HG02970 (cell line): Measurements from ENCODE around the gene RLN3.
A peak's percentile ranks its signal among the peaks of the same experiment; 100 is the strongest.

Source experiments
- ATAC-seq: cut with Tn5 transposase; IDR thresholded peaks from one replicate; pipeline ENCODE4 v1.9.1; 2021; ENCODE audit warnings: mild to moderate bottlenecking, moderate library complexity, moderate number of reproducible peaks; ENCODE audit not compliant: unreplicated experiment, low FRiP score

The RLN3 gene

DNA sequence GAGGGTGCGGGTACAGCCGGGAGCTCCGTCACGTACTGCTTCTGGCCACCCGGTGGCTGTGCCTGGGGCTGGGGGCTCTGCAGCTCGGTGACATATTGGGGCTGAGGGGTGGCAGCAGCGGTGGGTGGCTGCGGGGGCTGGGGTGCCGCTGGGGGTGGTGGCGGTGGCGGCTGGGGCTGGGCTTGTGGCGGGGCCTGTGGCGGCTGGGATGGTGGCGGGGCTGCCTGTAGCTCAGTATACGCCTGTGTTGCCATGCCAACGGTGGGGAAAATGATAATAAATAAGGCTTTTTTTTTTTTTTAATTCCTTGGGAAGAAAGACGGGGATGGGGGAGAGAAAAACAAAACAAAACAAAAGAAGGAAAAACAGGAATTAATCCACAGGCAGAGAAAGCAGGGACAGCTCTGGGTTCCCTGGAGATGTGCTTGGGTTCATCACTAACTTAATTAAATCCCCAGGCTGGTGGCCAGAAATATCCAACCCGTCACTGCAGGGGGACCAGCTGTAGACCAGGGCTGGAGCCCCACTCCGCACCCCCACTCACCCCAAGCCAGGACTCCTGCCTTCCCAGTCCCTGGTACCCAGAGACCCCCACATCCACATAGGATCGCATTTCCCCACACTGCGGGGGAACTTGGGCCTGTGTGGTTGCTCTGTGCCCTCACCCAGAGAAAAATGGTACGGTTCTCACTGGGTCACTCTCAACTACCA is 34.2 kb upstream of the RLN3 start:
- no peak for ATAC-seq

DNA sequence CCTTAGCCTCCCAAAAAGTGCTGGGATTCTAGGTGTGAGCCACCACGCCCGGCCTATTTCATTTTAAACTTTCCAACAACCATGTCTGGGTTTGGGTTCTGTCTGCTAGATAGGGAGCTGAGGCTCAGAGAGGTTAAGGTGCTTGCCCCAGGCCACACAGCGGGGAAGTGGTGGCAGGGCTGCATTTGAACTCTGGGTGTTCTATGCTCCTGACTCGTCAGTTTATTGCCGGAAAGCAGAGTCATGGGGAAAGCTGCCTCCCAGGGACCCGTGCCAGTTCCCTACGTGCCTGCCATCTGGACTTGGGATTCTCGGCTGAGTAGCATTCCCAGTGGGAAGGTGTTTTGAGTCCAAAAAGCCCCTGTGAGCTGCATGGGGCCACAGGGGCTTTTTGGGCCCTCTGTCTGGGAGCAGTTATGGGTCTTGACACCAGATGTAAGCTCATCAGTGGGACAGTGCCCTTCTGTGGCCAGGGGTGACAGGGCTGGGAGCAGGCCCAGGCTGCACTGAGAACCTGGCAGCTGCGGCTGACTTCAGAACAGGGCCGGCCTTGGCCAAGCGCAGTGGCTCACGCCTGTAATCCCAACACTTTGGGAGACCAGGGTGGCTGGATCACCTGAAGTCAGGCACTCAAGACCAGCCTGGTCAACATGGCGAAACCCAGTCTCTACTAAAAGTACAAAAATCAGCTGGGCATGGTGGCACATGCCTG is 32.8 kb upstream of the RLN3 start:
- ATAC-seq = no peak

DNA sequence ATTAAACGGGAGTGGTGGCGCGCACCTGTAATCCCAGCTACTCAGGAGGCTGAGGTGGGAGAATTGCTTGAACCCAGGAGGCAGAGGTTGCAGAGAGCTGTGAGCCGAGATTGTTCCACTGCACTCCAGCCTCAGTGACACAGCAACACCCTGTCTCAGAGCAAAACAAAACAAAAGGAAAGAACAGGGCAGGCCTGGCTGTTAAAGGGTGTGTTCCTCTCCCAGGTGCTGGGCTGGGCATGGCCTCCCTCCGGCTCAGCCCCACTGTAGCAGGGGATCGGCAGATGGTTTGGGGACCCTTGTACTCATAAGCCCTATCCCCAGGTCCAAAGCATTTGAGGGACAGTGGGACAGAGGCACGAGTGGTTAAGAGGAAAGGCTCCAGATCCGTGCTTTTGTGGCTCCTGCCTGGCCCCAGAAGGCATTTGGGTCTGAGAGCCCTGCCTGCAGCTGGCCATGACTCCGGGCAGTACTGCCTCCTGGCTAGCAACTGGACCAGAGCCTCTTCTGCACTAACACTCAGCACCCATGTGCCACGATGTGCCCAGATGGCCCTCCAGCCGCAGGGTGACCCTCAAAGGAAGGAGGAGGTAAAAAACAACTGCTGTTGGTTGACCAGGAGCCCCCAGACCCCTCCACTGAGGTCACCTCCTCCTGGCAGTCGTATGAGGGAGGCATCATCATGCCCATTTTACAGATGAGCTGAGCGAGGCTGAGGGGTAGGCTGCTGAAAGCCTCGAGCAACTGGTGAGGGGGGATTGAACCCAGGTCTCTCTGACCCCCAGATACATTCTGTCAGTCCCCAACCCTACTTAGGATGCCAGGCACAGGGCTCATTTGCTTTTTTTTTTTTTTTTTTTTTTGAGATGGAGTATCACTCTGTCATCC is 31.8 kb upstream of the RLN3 start:
- ATAC-seq = no peak

DNA sequence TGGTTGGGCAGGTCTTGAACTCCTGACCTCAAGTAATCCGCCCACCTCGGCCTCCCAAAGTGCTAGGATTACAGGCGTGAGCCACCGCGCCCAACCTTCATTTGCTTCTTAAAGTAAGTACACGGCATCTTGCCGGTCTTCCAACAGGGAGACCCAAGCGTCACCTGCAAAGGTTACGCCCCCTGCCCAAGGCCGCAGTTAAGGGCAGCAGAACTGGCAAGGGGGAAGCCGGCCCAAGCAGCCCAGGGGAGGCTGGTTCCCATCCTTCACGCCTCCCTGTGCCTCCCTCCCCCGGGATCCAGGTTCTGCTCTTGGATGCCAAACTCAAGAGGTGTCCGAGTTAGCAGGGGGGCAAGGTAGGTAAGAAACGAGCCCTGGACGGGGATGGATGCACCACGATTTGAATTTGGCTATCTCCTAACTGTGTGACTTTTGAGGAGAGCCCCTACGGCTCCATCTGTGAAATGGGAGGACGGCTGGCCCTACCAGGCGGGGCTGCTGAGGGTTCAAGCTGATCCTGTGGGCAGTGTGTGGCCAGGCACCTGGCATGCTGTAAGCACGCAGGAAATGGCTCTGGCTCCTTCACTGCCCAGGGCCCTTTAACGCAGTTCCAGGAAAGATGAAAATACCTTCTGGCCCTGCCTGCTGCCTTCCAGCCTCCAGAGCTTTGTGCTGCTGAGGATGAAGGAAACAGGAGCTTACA is 30.9 kb upstream of the RLN3 start:
- no peak for ATAC-seq

DNA sequence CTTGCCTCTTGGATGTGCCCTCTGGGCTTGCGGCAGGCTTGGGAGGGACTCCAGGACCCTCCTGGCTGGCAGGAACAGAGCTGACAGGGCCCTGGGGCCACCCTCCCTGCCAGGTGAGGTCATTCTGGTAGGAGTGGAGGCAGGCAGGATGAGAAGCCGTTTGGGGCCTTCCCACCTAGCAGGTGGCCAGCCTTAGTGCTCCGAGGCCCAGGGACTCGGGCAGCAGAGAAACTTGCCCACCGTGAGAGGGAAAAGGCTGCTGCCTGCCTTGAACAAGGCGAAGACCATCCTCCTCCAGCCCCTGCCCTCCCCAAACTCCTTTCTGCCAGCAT is 30.4 kb upstream of the RLN3 start:
- ATAC-seq = no peak

DNA sequence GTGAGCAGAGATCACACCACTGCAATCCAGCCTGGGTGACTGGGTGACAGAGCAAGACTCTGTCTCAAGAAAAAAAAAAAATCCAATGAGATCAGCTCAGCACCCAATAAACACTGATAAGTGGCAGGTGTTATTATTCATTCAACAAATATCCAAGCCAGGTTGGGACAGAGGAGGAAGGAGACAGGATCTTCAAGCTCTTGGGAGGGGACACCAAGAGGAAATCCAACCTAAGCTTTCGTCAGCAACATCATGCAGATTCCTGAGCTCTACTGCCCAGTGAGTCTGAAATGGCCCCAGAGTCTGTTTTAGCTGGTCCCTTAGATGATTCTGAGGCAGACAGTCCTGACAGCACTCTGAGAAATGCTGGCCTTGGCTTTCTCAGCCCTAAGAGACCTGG is 29.5 kb upstream of the RLN3 start:
- ATAC-seq = no peak

DNA sequence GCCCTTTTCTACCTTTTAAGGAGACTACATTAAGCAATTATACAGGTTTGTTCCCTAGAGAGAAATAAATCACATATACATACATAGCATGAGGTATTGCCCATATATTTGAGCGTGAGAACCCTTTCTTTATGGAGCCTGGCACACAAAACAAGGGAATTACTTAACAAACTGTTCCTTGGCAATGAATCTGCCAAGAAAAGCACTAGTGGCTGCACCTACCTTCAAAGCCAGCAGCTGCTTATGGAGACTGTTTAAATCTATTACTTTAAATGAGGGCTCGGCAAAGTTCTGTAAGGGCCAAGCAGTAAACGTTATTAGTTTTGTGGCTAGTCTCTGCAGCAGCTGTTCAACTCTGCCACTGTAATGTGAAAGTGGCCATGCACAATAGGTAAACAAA is 28.9 kb upstream of the RLN3 start:
- no peak for ATAC-seq

DNA sequence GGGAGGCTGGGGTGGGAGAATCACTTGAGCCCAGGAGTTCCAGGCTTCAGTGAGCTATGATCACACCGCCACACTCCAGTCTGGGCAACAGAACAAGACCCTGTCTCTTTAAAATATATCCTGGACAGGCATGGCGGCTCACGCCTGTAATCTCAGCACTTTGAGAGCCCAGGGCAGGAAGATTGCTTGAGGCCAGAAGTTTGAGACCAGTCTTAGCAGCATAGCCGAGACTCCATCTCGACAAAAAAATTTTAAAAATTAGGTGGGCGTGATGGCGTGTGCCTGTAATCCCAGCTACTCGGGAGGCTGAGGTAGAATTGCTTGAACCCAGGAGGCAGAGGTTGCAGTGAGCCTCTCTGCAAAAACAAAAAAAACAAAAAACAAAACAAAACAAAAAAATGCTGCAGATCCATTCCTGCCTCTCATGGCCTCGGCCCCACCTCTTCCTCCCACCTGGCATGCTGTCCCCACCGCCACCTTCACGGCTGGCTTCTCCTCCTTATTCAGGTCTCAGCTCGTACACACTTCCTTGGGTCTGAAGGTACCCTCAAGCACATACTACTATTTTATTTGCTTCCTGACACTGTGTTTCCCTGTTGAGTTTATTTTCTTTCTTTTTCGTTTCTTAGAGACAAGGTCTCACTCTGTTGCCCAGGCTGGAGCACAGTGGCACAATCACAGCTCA is 27.1 kb upstream of the RLN3 start:
- no peak for ATAC-seq

DNA sequence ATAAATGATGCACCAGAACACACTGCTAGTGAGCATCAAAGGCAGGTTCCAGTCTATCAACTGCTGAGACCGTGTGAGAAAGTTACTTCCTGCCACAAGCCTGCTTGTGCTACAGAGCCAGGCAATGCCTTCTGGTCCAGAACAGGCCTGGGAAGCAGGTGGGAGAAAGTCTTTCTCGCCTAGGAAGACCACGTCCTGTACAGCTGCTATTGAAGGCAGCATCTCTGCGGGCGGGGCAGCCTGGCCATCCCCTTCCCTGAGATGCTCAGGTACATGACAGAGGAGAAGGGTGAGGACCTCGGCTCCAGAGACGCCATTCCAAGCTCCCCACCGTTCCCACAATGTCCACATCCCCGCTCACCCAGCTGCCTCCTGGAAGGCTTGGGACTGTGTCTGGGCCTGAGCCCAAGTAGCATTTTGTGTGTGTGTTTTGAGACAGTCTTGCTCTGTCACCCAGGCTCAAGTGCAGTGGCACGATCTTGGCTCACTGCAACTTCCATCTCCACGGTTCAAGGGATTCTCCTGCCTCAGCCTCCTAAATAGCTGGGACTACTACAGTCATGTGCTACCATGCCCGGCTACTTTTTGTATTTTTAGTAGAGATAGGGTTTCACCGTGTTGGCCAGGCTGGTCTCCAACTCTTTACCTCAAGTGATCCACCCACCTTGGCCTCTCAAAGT is 25.2 kb upstream of the RLN3 start:
- no peak for ATAC-seq

DNA sequence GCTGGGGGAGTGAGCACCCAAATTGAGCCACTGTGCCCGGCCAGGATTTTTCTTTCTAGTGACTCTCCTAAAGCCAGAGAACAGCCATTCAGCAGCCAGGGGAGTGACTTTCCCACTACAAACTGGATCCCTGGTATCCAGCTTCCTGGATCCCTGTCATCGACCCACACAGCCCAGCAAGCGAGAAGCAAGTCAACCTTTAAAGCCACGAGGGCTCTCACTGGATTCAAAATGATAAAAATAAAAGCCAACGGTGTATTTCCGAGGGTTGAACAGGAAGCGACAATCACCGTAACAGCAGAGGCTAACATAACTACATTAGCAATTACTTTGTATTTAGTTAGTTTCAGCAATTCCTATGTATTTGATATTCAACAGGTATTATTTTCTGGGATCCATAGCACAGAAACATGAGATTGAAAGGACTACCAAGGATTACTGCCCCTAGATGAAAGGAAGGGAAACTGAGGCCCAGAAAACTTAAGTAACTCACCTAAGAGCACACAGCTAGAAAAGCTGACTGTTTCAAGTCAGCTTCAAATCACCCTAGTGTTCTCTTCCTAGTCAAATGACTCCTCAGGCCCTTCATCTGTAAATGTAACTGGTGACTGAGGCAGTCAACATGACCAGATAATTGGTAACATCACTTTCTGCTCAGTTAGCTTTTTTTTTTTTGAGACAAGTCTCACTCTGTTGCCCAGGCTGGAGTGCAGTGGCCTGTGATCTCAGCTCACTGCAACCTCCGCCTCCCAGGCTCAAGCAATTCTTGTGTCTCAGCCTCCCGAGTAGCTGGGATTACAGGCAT is 24.5 kb upstream of the RLN3 start:
- ATAC-seq = no peak

DNA sequence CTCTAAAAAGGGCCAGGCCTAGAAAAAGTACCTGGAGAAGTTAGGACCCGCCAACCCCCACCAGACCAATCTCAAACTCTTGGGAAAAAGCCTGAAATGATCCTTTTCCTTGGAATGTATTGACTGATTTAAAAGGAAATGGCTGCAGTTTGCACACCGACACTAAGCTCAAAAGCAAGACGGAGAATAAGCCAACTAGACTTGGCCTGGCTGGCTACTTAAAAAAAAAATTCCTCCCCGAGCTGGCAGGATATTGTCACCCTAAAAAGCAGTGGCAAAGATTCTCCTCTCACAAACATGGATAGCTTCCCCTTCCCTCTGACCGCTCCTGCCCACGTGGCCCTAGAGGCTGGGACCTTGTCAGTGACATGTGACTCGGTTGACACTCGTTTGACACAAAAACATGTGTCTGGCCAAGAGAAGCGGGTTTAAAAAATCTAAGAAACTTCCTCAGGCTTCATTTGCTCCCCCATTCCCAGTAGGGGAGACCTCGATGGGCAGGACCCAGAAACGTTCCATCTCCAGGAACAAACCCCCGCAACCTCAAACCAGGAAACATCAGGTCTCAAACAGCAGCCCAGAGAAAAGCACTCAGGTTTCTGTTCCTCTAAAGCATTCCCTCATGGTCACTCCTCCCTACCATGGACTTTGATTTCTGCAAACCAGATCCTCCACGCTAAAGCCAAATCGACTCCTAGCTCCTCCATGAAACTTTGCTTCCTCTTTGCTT is 23.2 kb upstream of the RLN3 start:
- ATAC-seq = no peak

DNA sequence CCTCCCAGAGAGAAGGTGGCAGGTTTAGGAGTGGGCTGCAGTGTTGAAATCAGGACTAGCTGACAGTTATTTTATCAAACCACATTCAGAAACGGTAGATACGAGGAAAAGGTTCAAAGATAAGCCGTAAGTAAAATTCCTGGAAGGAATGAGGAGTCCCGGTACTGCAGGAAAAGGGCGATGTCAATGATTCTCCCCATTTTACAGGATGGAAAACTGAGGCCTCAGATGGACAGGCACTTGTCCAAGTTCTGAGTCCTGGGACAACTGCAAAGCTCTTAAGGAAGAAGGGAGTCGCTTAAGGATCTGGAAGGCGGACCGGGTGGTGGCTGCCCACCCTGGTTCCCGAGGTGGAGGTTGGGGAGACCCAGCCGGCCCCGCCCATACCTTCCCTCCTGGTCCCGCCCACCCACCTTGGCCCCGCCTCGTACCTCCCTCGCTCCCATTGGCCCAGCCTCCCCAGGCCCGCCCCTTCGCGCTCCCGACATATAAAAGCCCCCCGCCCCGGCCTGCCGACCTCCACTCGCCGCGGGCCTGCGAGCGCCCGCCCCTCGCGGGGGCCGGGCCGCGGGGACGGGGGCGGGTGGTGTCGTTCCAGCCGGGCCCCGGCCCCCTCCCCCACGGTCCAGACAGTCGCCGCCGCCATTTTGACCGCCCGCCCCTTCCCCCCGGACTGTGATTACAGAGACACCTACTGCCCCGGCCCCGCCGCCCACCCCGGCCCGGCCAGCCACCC is 22.4 kb upstream of the RLN3 start:
- peak; percentile 43 for ATAC-seq

DNA sequence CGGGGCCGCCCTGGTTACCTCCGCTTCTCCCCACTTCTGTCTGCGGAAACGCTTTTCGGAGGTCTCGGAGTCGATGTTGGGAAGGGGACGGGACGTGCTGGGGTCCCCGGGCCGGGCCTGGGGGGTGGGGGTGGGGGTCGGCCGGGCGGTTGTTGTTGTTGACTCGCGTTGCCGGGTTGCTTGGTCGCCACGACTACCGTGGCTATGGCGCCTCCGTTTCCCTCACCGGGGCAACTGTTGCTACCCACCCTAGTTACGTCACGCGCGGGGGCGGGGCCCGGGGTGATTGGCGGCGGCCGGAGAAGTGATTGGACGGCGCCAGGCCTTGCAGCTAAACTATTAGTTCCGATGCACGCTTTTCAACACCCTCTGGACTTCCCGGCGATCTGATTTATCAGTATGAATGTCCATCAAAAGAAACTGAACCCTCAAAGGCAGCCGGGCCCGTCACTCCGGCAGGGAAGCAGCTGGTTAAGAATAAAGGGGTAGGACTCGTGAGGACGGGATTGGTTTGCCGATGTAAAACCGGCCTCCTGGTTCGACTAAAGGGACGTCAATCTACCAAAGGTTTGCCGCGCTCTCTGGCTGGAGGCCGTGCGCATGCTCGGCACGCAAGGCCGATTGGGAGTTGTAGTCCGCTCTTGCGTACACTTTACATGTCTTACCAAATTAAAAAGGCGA is 21.7 kb upstream of the RLN3 start, which contains the start of gene RFX1:
RFX1 (minus strand) TSS at position 236 of the 681 bp plus-strand sequence. CDS start 12,477 bp downstream, outside the sequence.
- ATAC-seq = peak; percentile 78

DNA sequence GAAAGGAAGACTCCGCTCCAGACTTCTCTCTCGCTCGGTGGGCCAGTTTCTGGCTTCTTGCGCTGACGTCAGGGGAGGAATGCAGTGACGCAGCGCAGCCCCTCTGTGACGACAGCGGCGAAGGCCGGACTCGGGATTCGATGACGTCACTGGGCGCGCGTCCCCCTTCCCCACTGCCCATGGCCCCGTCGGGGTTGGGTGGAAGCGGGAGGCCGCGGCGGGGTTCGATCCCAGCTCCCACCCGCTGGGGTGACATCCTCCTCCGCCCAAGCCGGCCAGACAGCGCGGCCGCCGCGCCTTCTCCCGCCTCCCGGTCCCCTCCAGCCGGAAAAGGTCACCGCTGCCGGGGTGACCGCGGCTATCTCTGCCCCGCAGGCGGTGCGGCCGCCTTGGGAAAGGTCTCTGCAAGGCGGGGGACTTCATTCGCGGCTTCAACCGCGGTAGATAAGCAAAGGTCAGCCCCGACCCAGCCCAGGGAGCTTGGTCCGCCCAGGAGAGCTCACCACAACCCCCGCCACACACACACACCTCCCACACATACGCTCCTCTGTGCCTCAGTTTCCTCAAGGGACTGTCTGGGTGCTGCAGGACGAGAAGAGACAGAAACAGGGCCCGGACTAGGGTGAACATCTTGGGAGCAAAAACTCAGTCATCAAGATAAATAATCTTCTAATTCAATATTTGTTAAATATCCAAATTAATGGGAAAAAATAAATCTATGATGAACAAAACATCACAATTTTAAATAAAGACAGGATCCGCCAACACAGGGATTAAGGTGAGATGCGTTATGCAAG is 21.0 kb upstream of the RLN3 start:
- ATAC-seq = peak; percentile 39

DNA sequence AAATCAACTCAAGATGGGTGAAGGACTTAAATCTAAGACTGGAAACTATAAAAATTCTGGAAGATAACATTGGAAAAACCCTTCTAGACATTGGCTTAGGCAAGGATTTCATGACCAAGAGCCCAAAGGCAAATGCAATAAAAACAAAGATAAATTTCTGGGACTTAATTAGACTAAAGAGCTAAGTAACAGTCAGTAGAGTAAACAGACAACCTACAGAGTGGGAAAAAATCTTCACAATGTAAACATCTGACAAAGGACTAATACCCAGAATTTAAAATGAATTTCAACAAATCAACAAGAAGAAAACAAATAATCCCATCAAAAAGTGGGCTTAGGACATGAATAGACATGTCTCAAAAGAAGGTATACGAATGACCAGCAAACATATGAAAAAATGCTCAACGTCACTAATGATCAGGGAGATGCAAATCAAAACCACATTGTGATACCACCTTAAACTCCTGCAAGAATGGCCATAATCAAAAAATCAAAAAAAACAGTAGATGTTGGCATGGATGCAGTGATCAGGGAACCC is 15.5 kb upstream of the RLN3 start:
- no peak for ATAC-seq

DNA sequence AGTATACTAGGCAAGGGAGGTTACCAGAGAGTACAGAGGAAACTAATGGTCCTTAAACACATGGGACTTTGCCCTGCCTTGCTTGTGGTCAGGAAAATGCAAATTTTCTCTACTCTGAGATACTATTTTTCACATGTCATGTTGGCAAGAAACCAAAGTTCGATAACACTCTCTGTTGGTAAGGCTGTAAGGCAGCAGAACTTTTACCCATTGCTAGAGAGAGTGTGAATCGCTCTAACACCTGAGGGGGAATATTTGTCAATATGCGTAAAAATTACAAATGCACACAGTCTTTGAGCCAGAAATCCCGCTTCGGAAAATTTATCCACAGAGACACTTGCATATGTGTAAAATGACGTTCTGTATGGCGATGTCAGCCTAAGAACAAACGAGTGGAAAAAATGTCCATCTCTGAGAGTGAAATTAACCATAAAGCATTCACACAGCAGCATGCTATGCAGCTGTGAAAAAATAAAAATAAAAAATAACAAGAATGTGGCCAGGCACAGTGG is 12.4 kb upstream of the RLN3 start:
- peak; percentile 63 for ATAC-seq
